SK-N-SH treated with all-trans-retinoic acid at 6 μM for 48 hours (cell line): ENCODE measurements around the gene ABCA1.

Source experiments
- ATAC-seq: fragments of 200-7000 bp; cut with Tn5 transposase; 3 replicates; pipeline ENCODE4 v1.9.1; 2020; ENCODE audit warnings: mild to moderate bottlenecking, moderate library complexity
- ARNTL ChIP-seq: fragments of 450-650 bp; formaldehyde crosslinking; IDR thresholded peaks from 2 replicates; pipeline ENCODE4 v1.5.0; 2020; ENCODE audit warnings: low read depth, mild to moderate bottlenecking, moderate library complexity, borderline replicate concordance
- BACH2 ChIP-seq: fragments of 250-450 bp; sonication (Bioruptor Pico); IDR thresholded peaks from 2 replicates; pipeline ENCODE4 v1.9.0; 2021; ENCODE audit warnings: mild to moderate bottlenecking, borderline replicate concordance
- ESRRG ChIP-seq: fragments of 250-450 bp; sonication (Bioruptor Pico); IDR thresholded peaks from 2 replicates; pipeline ENCODE4 v1.6.1; 2021; ENCODE audit warnings: mild to moderate bottlenecking
- GLIS3 ChIP-seq: fragments of 250-450 bp; sonication (Bioruptor Pico); IDR thresholded peaks from 2 replicates; pipeline ENCODE4 v1.5.0; 2020; ENCODE audit warnings: mild to moderate bottlenecking, moderate library complexity
- ISL1 ChIP-seq: fragments of 250-450 bp; sonication (Bioruptor Pico); IDR thresholded peaks from 2 replicates; pipeline ENCODE4 v2.1.2; 2022; ENCODE audit warnings: mild to moderate bottlenecking, moderate library complexity
- OSR1 ChIP-seq: fragments of 250-450 bp; sonication (Bioruptor Pico); IDR thresholded peaks from 2 replicates; pipeline ENCODE4 v1.8.0; 2022; ENCODE audit warnings: moderate library complexity, mild to moderate bottlenecking, inconsistent platforms
- PATZ1 ChIP-seq: fragments of 250-450 bp; sonication (Bioruptor Pico); IDR thresholded peaks from 2 replicates; pipeline ENCODE4 v1.8.0; 2020; ENCODE audit warnings: mild to moderate bottlenecking, moderate library complexity, borderline replicate concordance
- RARB ChIP-seq: fragments of 250-450 bp; sonication (Bioruptor Pico); IDR thresholded peaks from 2 replicates; pipeline ENCODE4 v1.8.0; 2021; ENCODE audit warnings: mild to moderate bottlenecking, moderate library complexity
- SNAI2 ChIP-seq: fragments of 250-450 bp; sonication (Bioruptor Pico); IDR thresholded peaks from 2 replicates; pipeline ENCODE4 v1.5.0; 2020; ENCODE audit warnings: mild to moderate bottlenecking, moderate library complexity
- TCF4 ChIP-seq: fragments of 250-450 bp; sonication (Bioruptor Pico); IDR thresholded peaks from 2 replicates; pipeline ENCODE4 v1.8.0; 2021; ENCODE audit warnings: mild to moderate bottlenecking, moderate library complexity, borderline replicate concordance
- TOX ChIP-seq: fragments of 250-450 bp; sonication (Bioruptor Pico); IDR thresholded peaks from 2 replicates; pipeline ENCODE4 v1.8.0; 2021; ENCODE audit warnings: mild to moderate bottlenecking, moderate library complexity, borderline replicate concordance
- ZC3H10 ChIP-seq: fragments of 250-450 bp; sonication (Bioruptor Pico); IDR thresholded peaks from 2 replicates; pipeline ENCODE4 v1.5.1; 2021; ENCODE audit warnings: mild to moderate bottlenecking, moderate library complexity
- ZFP3 ChIP-seq: fragments of 250-450 bp; sonication (Bioruptor Pico); IDR thresholded peaks from 2 replicates; pipeline ENCODE4 v1.5.0; 2020; ENCODE audit warnings: mild to moderate bottlenecking, moderate library complexity
- ZFP30 ChIP-seq: fragments of 450-650 bp; formaldehyde crosslinking; IDR thresholded peaks from 2 replicates; pipeline ENCODE4 v1.5.0; 2022; ENCODE audit warnings: mild to moderate bottlenecking, moderate library complexity
- ZNF565 ChIP-seq: fragments of 450-650 bp; formaldehyde crosslinking; conservative IDR thresholded peaks from 2 replicates; pipeline ENCODE4 v1.5.0; 2020; ENCODE audit warnings: low read depth, mild to moderate bottlenecking, moderate library complexity
- ZNF70 ChIP-seq: fragments of 450-650 bp; formaldehyde crosslinking; IDR thresholded peaks from 2 replicates; pipeline ENCODE4 v1.5.0; 2020; ENCODE audit warnings: mild to moderate bottlenecking, moderate library complexity
- ZNF8 ChIP-seq: fragments of 450-650 bp; formaldehyde crosslinking; IDR thresholded peaks from 2 replicates; pipeline ENCODE4 v1.5.0; 2020; ENCODE audit warnings: mild to moderate bottlenecking, moderate library complexity
- TF ChIP-seq, protein P1 (sequence below): fragments of 250-450 bp; sonication (Bioruptor Pico); IDR thresholded peaks from 2 replicates; pipeline ENCODE4 v1.8.0; 2021; ENCODE audit warnings: low read depth, mild to moderate bottlenecking, moderate library complexity, borderline replicate concordance
- TF ChIP-seq, protein P2 (sequence below): fragments of 250-450 bp; sonication (Bioruptor Pico); IDR thresholded peaks from 2 replicates; pipeline ENCODE4 v1.5.0; 2020; ENCODE audit warnings: mild to moderate bottlenecking, moderate library complexity
- TF ChIP-seq, protein P3 (sequence below): fragments of 250-450 bp; sonication (Bioruptor Pico); IDR thresholded peaks from 2 replicates; pipeline ENCODE4 v1.5.1; 2020; ENCODE audit warnings: low read depth, mild to moderate bottlenecking, moderate library complexity
- TF ChIP-seq, protein P4 (sequence below): fragments of 250-450 bp; sonication (Bioruptor Pico); IDR thresholded peaks from 2 replicates; pipeline ENCODE4 v1.5.1; 2021; ENCODE audit warnings: mild to moderate bottlenecking, moderate library complexity

The ABCA1 gene

DNA sequence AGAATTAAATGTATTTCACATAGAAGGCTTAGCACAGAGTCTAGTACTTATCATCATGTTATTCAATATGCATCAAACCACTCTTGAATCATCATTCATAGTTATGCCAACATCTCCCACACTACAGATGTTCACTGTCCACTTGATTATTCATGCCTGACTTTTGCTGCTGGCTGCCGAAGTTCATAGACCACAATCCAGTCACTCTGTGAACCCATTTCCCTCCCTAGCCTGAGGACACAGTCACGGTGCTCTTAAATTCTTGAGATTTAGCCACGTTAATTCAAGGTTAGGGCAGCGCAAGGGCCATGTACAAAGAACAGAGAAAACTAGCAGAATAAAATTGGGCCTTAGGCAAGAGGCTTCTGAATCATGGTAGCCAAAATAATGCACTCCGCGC, 32.4 kb downstream of the ABCA1 start:
- TF ChIP-seq, protein P1, sequence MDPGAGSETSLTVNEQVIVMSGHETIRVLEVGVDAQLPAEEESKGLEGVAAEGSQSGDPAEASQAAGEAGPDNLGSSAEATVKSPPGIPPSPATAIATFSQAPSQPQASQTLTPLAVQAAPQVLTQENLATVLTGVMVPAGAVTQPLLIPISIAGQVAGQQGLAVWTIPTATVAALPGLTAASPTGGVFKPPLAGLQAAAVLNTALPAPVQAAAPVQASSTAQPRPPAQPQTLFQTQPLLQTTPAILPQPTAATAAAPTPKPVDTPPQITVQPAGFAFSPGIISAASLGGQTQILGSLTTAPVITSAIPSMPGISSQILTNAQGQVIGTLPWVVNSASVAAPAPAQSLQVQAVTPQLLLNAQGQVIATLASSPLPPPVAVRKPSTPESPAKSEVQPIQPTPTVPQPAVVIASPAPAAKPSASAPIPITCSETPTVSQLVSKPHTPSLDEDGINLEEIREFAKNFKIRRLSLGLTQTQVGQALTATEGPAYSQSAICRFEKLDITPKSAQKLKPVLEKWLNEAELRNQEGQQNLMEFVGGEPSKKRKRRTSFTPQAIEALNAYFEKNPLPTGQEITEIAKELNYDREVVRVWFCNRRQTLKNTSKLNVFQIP (CRISPR knock-in tag) = no peak
- TF ChIP-seq SNAI2 (CRISPR knock-in tag) (no peak), TCF4 (CRISPR knock-in tag) (no peak), ZC3H10 (CRISPR knock-in tag) (no peak), OSR1 (CRISPR knock-in tag) (no peak), ZFP30 (CRISPR knock-in tag) (no peak), ISL1 (CRISPR knock-in tag) (no peak), ZNF565 (CRISPR knock-in tag) (no peak), ESRRG (no peak), ZFP3 (CRISPR knock-in tag) (no peak), ARNTL (no peak)
- TF ChIP-seq, protein P2, sequence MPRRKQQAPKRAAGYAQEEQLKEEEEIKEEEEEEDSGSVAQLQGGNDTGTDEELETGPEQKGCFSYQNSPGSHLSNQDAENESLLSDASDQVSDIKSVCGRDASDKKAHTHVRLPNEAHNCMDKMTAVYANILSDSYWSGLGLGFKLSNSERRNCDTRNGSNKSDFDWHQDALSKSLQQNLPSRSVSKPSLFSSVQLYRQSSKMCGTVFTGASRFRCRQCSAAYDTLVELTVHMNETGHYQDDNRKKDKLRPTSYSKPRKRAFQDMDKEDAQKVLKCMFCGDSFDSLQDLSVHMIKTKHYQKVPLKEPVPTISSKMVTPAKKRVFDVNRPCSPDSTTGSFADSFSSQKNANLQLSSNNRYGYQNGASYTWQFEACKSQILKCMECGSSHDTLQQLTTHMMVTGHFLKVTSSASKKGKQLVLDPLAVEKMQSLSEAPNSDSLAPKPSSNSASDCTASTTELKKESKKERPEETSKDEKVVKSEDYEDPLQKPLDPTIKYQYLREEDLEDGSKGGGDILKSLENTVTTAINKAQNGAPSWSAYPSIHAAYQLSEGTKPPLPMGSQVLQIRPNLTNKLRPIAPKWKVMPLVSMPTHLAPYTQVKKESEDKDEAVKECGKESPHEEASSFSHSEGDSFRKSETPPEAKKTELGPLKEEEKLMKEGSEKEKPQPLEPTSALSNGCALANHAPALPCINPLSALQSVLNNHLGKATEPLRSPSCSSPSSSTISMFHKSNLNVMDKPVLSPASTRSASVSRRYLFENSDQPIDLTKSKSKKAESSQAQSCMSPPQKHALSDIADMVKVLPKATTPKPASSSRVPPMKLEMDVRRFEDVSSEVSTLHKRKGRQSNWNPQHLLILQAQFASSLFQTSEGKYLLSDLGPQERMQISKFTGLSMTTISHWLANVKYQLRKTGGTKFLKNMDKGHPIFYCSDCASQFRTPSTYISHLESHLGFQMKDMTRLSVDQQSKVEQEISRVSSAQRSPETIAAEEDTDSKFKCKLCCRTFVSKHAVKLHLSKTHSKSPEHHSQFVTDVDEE (CRISPR knock-in tag) = no peak
- TF ChIP-seq, protein P3, sequence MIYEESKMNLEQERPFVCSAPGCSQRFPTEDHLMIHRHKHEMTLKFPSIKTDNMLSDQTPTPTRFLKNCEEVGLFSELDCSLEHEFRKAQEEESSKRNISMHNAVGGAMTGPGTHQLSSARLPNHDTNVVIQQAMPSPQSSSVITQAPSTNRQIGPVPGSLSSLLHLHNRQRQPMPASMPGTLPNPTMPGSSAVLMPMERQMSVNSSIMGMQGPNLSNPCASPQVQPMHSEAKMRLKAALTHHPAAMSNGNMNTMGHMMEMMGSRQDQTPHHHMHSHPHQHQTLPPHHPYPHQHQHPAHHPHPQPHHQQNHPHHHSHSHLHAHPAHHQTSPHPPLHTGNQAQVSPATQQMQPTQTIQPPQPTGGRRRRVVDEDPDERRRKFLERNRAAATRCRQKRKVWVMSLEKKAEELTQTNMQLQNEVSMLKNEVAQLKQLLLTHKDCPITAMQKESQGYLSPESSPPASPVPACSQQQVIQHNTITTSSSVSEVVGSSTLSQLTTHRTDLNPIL = no peak
- TF ChIP-seq, all 23 proteins: peak for 0
- no peak for ATAC-seq

- ATAC-seq = no peak
- TF ChIP-seq, protein P1 (CRISPR knock-in tag) = no peak
- no peak for TF ChIP-seq TOX (CRISPR knock-in tag)
- TF ChIP-seq PATZ1 (CRISPR knock-in tag) = no peak
- no peak for TF ChIP-seq BACH2 (CRISPR knock-in tag)
- TF ChIP-seq ZFP3 (CRISPR knock-in tag) = no peak
- TF ChIP-seq ARNTL = no peak
- TF ChIP-seq, protein P4, sequence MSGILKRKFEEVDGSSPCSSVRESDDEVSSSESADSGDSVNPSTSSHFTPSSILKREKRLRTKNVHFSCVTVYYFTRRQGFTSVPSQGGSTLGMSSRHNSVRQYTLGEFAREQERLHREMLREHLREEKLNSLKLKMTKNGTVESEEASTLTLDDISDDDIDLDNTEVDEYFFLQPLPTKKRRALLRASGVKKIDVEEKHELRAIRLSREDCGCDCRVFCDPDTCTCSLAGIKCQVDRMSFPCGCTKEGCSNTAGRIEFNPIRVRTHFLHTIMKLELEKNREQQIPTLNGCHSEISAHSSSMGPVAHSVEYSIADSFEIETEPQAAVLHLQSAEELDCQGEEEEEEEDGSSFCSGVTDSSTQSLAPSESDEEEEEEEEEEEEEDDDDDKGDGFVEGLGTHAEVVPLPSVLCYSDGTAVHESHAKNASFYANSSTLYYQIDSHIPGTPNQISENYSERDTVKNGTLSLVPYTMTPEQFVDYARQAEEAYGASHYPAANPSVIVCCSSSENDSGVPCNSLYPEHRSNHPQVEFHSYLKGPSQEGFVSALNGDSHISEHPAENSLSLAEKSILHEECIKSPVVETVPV (CRISPR knock-in tag) = no peak
- no peak for TF ChIP-seq ZNF70 (CRISPR knock-in tag)
- TF ChIP-seq, protein P2 (CRISPR knock-in tag) = no peak
- TF ChIP-seq OSR1 (CRISPR knock-in tag) = no peak
- TF ChIP-seq ESRRG = no peak
- no peak for TF ChIP-seq GLIS3 (CRISPR knock-in tag)
- TF ChIP-seq ZNF8 (CRISPR knock-in tag) = no peak
- TF ChIP-seq ZNF565 (CRISPR knock-in tag) = no peak
- TF ChIP-seq RARB (CRISPR knock-in tag) = no peak
Observed at GRCh38 chr9:104892701-104893100, 35.3 kb downstream of the ABCA1 start.
